ENCODE results near the gene EEF1A2.
A peak's percentile ranks its signal among the peaks of the same experiment; 100 is the strongest.

Gene EEF1A2

DNA sequence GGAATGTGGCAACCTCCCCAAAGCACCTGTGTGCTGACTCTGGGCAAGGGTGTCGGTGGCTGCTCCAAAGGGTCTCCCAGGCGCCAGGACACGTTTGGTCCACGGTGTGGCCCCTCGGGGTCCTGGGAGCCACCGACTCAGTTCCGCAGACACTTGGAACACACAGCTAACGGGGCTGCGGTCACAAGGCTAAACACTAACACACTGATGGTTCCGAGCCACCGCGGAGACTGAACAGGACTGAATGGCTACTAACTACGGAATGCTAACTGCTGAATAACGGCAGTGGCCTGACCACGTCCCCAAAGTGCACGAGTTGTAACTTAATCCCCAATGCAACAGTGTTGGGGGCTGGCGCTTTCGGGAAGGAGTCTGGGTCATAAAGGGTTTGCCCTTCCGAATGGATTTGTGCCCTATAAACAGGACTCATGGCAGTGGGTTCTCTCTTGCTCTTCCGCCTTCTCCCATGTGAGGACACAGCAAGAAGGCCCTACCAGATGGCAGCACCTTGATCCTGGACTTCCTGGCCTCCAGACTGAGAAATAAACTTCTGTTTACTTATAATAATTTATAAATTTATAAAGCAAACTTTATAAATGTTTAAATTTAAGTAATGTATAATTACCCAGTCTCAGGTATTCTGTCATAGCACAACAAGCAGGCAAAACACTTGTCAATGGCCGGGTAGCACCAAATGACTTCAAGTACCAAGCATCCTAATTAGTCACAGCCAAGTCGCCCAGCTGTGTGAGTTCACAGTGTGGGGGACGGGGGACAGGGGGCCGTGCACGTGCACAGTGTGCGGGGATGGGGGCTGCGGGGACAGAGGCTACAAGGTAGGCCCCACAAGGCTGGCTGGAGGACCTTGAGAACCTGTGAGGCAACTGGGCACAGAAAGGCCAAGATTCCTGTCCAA, 2.3 kb upstream of the EEF1A2 start:
- no peak overlapping the region for H3K4me3 Mint-ChIP-seq
- ATAC-seq (no peak), DNase-seq (ENCODE audit: low spot score in 2 of 2) (no peak)
- peaks cover 4% of the 10 kb centered on the region for H3K9me3 Mint-ChIP-seq
- no peaks in the 10 kb centered on the region for H3K4me1 Mint-ChIP-seq
- no peaks in the 10 kb centered on the region for H3K36me3 Mint-ChIP-seq
- no peak overlapping the region for H3K27ac Mint-ChIP-seq

DNA sequence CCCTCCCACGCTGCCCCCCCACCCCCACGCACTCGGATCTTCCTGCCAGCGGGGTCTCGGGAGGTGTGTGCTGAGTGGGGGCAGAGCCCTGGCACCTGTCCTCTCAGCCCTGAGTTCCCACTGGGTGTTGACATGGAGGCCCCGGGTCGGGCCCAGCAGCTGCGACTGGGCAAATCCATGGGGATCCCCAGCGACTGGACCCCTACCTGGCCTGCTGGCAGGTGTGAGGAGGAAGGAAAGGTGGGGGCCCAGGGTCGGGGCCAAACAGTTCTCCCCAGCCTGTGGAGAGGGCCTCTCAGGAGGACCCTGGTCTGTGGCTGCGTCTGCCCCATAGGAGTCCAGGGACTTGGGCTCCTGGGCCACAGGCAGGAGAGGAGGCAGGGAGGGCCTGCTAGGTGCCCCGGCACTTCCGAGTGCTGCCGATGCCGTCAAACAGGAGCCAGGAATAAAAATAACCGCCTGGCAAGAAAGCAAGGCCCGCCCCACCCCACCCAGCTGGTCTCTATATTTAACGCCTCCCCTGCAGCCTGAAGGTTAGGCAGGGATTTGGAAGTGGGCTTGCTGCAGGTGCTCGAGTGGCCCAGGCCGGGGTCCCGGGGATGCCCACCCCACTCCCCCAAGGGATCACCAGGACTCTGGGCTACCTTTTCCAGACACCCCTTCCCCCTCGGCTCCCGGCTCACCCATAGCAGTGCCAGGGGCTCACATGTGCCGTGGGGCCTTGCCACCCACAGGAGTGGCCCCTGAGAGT, 1.4 kb upstream of the EEF1A2 start:
- Mint-ChIP-seq H3K36me3 (no peaks in the 10 kb centered on the region), H3K9me3 (peaks cover 4% of the 10 kb centered on the region), H3K4me1 (no peaks in the 10 kb centered on the region), H3K4me3 (peak overlapping the region; percentile 10), H3K27ac (no peak overlapping the region)
- DNase-seq (ENCODE audit: low spot score in 2 of 2) (no peak), ATAC-seq (no peak)

DNA sequence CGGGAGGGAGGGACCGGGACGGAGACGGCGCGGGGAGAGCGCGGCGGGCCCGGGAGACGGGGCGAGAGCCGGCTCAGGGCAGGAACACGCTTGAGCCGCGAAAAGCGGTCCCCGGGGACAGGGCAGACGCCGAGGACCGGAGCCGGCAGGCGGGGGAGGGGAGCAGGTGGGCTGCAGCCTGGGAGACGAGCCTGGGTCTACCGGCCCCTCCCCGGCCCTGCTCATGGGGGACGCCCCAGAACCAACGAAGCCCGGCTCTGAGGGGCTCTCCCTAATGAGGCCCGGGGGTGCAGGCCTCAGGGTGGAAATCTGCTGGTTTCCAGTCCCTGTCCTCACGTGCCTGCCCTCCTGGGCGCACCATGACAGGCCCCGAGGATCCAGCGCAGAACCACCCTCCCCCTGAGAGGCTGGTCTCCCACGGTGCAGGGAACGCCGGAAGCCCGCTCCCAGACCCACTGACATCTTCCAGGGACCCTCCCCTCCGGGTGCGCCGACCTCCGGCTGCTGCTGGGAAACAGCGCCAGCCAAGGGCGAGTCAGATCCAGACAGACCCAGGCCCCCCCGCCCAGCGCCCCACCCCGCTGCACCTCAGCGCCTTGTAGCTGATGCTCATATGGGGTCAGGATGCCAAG, 571 bp upstream of the EEF1A2 start:
- DNase-seq (ENCODE audit: low spot score in 2 of 2) (no peak), ATAC-seq (no peak)
- Mint-ChIP-seq H3K9me3 (no peaks in the 10 kb centered on the region), H3K36me3 (no peaks in the 10 kb centered on the region), H3K4me1 (no peaks in the 10 kb centered on the region), H3K27ac (no peak overlapping the region), H3K4me3 (peak overlapping the region; percentile 10)

DNA sequence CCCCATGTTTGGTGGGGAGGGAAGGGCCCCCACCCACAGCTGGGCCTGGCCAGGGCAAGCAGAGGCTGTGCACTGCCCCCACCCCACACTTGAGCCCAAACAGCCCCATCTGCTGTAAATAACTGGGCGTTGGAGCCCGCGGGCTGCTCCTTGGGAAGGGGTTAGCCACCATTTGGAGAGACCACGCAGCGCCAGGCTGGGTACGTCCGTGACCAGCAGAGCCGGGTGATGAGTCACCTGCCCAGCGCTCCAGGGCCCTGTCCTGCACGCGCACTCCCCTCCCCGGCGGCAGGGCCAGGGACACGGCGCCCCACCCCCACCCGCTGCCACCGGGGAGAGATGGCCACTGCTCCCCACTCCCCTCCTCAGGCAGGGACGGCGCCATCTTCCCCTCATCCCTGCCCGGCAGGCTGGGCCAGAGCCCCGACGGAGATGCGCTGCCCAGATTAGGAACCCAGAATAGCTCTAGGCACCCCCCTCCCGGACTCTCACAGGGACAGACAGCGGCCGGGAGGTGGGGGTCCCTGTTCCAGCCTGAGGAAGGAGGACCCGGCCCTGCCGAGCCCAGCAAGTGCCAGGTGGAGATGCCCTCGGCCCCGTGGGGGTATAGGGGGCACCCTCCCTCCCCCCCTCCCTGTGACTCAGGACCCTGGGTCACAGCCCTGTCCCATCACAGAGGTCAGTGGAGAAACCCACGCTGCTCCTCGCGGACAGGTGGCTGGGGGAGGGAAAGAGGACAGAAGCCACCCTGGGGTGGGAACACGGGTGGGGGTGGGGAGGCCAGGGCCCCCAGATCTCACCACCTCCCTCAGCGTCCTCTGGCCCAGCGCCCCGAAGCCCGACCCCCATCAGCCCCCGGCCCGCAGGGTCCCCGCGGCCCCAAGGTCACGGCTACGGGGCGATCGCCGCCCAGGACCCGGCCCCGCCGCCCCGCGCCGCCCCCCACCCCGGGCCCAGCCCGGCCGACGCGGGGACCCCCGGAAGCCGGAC, 642 bp downstream of the EEF1A2 start:
- no peak for ATAC-seq
- Mint-ChIP-seq H3K4me1 (no peaks in the 10 kb centered on the region), H3K4me3 (peak overlapping the region; percentile 50), H3K9me3 (no peaks in the 10 kb centered on the region), H3K27ac (no peak overlapping the region), H3K36me3 (no peaks in the 10 kb centered on the region)
- DNase-seq (ENCODE audit: low spot score in 2 of 2) = no peak

DNA sequence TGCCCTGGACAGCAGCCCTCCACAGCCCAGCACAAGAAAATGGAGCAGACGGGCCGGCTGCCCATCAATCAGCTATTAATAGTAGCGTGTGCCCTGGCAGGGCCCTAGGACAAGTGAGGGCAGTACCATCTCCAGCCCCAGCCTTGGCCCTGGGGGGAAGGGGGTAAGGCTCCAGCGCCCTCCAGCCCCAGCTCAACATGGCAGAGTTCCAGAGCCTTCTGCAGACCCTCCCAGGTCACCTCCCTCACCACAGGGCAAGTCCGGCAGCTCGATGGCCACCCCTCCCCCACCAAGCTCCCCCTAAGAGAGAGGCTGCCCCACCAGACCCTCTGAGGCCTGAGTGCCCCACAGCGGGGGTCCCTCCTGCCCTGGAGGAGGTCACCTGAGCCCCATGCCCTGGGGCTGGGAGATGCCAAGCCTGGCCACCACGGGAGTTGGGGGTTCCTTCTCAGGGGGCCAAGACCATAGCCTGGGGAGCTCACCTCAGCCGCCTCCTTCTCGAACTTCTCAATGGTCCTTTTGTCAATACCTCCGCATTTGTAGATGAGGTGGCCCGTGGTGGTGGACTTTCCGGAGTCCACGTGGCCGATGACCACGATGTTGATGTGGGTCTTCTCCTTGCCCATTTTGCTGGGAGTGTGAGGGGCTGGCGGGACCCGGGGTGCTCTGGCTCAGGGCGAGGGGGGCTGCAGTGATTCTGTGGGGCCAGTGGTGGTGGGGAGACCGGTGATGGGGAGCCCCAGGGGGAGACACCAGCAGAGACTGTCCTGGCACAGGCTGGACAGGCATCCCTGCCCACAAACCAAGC, 1.5 kb downstream of the EEF1A2 start:
- no peak for ATAC-seq
- H3K27ac Mint-ChIP-seq = no peak overlapping the region
- H3K9me3 Mint-ChIP-seq = no peaks in the 10 kb centered on the region
- peaks cover 2% of the 10 kb centered on the region for H3K36me3 Mint-ChIP-seq
- H3K4me1 Mint-ChIP-seq = no peaks in the 10 kb centered on the region
- peak overlapping the region; percentile 50 for H3K4me3 Mint-ChIP-seq
- DNase-seq (ENCODE audit: low spot score in 2 of 2) = no peak

DNA sequence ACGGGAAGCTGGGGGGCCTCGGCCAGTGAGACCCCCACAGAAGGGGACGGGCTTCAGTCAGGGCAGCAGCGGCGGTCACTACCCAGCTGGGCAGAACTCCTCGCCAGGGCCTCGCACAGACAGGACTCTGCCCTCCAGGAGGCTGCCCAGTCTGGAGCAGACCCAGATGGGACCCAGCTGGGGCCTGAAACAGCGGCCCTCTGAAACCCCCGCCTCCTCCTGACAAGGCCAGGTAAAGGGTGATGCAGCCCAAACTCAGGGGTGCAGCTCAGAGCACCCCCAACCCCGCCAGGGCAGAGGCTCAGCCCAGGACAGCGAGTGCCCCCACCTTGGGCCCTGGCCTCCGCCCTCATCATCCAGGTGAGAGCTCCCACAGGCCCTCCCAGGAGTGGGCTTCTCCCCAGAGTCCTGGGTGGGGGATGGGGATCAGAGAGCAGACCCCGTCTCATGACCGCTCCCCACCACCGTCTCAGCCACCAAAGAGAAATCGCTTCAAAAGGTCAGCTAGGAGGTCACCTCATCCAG, 2.2 kb downstream of the EEF1A2 start:
- peak overlapping the region; percentile 50 for H3K4me3 Mint-ChIP-seq
- no peaks in the 10 kb centered on the region for H3K4me1 Mint-ChIP-seq
- DNase-seq (ENCODE audit: low spot score in 2 of 2) = no peak
- H3K9me3 Mint-ChIP-seq = no peaks in the 10 kb centered on the region
- H3K36me3 Mint-ChIP-seq = peaks cover 8% of the 10 kb centered on the region
- ATAC-seq = peak; percentile 20
- H3K27ac Mint-ChIP-seq = no peak overlapping the region

DNA sequence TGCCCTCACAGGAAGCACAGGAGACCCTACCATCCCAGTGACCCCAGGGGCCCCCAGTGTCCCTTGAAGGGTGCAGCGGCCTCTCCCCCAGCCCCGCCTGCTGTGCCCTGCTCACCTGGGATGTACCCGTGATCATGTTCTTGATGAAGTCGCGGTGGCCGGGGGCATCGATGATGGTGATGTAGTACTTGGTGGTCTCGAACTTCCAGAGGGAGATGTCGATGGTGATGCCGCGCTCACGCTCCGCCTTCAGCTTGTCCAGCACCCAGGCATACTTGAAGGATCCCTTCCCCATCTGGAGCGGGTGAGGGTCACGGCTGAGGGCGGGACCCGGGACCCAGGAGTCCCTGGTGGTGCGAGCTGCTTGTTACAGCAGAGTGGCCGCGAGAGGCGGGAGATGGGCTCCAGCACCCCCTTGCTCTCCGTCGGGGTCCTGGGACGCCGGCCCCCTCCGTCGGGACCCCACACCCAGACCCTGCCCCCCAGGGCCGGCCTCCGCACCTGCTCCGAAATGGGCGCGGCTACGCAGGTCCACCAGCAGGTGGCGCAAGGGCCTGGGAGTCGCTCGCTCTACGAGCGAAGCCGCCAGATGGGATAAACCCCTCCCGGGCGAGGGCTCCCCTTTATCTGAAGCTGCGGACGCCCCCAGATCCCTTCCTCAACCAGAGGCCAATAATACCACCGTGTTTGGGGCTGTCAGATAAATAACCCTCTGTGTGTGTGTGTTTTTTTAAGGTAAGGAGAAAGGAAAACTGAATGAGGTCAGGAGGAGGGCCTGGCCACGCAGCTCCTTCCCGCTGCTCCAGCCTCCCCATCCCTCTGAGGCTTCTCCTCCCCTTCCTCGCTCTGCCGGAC, 2.9 kb downstream of the EEF1A2 start:
- peaks cover 15% of the 10 kb centered on the region for H3K36me3 Mint-ChIP-seq
- ATAC-seq = peak; percentile 70
- H3K27ac Mint-ChIP-seq = peak overlapping the region; percentile 26
- no peaks in the 10 kb centered on the region for H3K9me3 Mint-ChIP-seq
- DNase-seq (ENCODE audit: low spot score in 2 of 2) = peak; percentile 83
- H3K4me1 Mint-ChIP-seq = no peaks in the 10 kb centered on the region
- H3K4me3 Mint-ChIP-seq = peak overlapping the region; percentile 50

DNA sequence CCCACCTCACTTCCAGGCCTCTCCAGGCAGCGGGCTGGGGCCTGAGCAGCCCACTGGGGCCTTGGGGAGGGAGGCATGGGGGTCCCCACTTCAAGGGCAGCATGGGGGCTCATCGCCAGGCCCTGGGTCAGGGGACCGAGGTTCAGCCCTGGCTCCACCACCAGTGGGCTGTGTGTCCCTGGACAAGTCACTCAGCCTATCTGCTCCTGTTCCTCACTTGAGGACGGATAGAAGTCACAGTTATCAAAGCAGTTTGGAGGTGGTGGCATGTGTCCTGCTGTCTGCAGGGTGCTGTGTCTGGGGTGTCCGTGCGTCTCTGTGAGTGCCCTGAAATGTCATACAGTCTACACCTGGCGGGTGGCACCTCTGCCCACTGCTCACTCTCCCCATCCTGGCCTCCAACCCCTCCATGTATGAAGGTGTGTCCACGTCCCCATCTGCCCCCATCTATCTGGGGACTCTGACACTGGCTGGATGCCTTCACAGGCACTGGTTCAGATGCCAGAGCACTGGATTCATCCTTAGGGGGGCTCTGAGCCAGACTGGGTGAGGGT, 3.6 kb downstream of the EEF1A2 start:
- ATAC-seq (no peak), DNase-seq (ENCODE audit: low spot score in 2 of 2) (no peak)
- H3K36me3 Mint-ChIP-seq = peaks cover 21% of the 10 kb centered on the region
- no peak overlapping the region for H3K4me3 Mint-ChIP-seq
- no peaks in the 10 kb centered on the region for H3K9me3 Mint-ChIP-seq
- peak overlapping the region; percentile 26 for H3K27ac Mint-ChIP-seq
- H3K4me1 Mint-ChIP-seq = no peaks in the 10 kb centered on the region

DNA sequence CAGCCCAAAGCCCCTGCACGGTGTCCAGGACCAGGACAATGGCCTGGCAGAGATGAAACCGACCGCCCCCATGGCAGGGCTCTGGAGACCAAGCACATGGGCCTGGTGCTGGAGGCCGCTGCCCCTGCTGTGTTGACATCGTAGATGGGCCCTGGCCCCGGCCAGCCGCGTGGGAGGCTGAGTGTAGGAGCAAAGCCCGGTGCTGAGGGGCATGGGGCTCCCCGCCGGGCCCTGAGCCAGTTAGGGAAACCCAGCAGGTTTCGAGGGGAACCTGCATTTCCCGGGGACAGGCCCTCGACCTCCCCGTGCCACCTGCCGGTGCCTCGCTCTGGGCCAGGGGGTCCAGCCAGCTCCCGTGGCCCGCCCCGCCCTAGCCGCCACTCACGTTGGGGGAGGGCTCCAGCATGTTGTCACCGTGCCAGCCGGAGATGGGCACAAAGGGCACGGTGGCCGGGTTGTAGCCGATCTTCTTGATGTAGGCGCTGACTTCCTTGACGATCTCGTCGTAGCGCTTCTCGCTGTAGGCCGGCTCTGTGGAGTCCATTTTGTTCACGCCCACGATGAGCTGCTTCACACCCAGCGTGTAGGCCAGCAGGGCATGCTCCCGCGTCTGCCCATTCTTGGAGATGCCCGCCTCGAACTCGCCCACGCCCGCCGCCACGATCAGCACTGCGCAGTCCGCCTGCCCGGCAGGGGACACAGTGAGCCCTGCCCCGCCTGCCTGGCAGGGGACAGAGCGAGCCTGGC, 4.3 kb downstream of the EEF1A2 start:
- ATAC-seq (no peak), DNase-seq (ENCODE audit: low spot score in 2 of 2) (no peak)
- Mint-ChIP-seq H3K36me3 (peaks cover 21% of the 10 kb centered on the region), H3K9me3 (no peaks in the 10 kb centered on the region), H3K27ac (no peak overlapping the region), H3K4me1 (no peaks in the 10 kb centered on the region), H3K4me3 (no peak overlapping the region)

DNA sequence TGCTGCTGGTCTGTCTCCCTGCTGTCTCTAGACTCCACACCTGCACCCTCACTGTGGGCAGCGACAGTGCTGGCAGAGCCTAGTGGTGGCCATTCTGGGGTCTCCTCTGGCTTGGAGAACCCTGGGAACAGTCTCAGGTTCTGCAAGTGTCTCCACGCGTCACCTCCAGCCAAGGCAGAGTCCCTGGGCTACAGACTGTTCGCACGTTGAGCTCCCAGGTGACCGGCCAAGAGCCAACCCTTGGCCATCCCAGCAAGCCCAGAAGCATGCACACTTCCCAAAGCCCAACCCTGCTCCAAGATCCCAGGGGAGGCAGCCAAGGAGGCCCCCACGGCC, 4.8 kb downstream of the EEF1A2 start:
- no peaks in the 10 kb centered on the region for H3K4me1 Mint-ChIP-seq
- H3K27ac Mint-ChIP-seq = no peak overlapping the region
- peaks cover 21% of the 10 kb centered on the region for H3K36me3 Mint-ChIP-seq
- H3K9me3 Mint-ChIP-seq = no peaks in the 10 kb centered on the region
- no peak for DNase-seq (ENCODE audit: low spot score in 2 of 2)
- H3K4me3 Mint-ChIP-seq = no peak overlapping the region
- no peak for ATAC-seq

DNA sequence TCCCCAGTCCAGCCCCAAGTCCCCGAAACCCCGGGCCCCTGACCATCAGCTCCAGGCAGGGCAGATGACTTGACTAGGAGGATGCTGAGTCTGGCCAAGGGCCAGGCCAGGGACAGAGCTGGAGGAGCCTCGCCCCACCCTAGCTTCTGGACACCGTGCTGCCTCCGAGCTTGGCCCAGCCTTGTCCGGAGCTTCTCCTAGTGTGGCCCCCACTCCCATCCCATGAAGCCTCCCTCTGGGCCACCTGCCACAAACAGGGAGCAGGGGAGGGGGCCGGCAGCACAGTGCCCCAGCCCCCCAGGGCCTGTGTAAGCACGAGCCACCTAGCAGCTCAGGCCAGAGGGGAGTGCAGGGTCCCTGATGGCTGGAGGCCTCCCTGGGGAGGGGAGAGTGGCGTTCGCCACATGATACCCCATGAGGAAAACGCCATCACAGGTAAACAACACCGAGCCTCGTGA, 5.3 kb downstream of the EEF1A2 start:
- H3K27ac Mint-ChIP-seq = no peak overlapping the region
- H3K4me1 Mint-ChIP-seq = no peaks in the 10 kb centered on the region
- no peaks in the 10 kb centered on the region for H3K9me3 Mint-ChIP-seq
- no peak for DNase-seq (ENCODE audit: low spot score in 2 of 2)
- ATAC-seq = no peak
- no peak overlapping the region for H3K4me3 Mint-ChIP-seq
- H3K36me3 Mint-ChIP-seq = peaks cover 21% of the 10 kb centered on the region

DNA sequence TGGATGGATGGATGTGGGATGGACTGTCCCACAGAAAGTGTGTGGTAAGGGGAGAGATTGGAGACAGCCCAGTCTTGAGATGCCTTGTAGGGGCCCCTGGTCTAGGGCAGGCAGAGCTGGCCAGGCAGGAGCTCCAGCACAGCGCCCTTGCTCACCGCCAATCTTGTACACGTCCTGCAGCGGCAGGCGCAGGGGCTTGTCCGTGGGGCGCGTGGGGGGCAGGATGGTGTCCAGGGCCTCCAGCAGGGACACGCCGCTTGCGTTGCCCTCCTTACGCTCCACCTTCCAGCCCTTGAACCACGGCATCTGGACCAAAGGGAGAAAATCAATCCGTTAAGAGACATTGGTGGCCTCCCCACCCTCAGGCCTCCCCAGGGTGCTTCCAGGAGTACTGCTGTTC, 5.9 kb downstream of the EEF1A2 start:
- Mint-ChIP-seq H3K36me3 (peaks cover 21% of the 10 kb centered on the region), H3K9me3 (no peaks in the 10 kb centered on the region), H3K4me1 (no peaks in the 10 kb centered on the region), H3K4me3 (no peak overlapping the region), H3K27ac (no peak overlapping the region)
- no peak for DNase-seq (ENCODE audit: low spot score in 2 of 2)
- no peak for ATAC-seq

All from stimulated activated effector memory CD8-positive, alpha-beta T cell treated with anti-CD3 and anti-CD28 coated beads, Interleukin-12 subunit alpha, Interleukin-12 subunit beta, amount 100 ng/mL, for 72 hours (primary cell).